ENCODE data around the gene CHST9. TPM values are rescaled to one million over a fixed set of nuclear protein-coding genes. Genes with fewer than 3 reads are reported as not detected.

Gene CHST9
- total and polyA plus RNA-seq, 2 donors (not counting 3 experiments of a cell fraction or from before 2014, with no cell fraction given), result not detected

DNA sequence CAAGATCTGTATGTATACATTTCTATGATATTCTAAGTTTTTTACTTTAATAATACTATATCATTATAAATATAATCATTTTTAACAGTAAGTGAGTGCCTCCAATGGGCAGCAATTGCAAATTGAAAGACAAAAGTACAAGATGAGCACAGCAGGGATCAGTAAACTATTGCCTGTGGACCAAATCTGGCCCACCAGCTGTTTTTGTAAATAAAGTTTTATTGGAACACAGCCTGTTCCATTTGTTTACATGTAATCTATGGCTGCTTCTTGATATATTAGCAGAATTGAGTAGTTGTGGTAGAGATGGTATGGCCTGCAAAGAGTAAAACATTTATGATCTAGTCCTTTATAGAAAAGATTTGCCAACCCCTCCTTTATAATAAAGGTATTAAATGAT, 43.2 kb downstream of the CHST9 start:
- FAIRE-seq, result no peak
- no peaks in the 10 kb centered on the region for H4K20me1 ChIP-seq (replicated peaks; ENCODE audit: control insufficient read depth, extremely low read depth, insufficient read depth, low read length)
- H3K4me1 ChIP-seq (ENCODE audit: control insufficient read depth, extremely low read depth, insufficient read depth, low read length), result no peaks in the 10 kb centered on the region
- intact Hi-C loops (cut with micrococcal nuclease), result no loop called here
- TF ChIP-seq POLR2A (IDR thresholded peaks at IDR 0.05; ENCODE audit: low read depth, low read length), result no peak
- TF ChIP-seq, protein P1, sequence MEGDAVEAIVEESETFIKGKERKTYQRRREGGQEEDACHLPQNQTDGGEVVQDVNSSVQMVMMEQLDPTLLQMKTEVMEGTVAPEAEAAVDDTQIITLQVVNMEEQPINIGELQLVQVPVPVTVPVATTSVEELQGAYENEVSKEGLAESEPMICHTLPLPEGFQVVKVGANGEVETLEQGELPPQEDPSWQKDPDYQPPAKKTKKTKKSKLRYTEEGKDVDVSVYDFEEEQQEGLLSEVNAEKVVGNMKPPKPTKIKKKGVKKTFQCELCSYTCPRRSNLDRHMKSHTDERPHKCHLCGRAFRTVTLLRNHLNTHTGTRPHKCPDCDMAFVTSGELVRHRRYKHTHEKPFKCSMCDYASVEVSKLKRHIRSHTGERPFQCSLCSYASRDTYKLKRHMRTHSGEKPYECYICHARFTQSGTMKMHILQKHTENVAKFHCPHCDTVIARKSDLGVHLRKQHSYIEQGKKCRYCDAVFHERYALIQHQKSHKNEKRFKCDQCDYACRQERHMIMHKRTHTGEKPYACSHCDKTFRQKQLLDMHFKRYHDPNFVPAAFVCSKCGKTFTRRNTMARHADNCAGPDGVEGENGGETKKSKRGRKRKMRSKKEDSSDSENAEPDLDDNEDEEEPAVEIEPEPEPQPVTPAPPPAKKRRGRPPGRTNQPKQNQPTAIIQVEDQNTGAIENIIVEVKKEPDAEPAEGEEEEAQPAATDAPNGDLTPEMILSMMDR (IDR thresholded peaks at IDR 0.05; ENCODE audit: extremely low read depth in 1 of 2, insufficient read depth in 1 of 2, low read depth in 1 of 2, low read length in 2 of 2), result no peak
- no peak for TF ChIP-seq MYC (IDR thresholded peaks at IDR 0.05; ENCODE audit: low read depth, low read length)
- TF ChIP-seq GATA2 (IDR thresholded peaks at IDR 0.05; ENCODE audit: insufficient read depth, insufficient read length, low read depth, low read length), result no peak
- TF ChIP-seq JUN (IDR thresholded peaks at IDR 0.05; ENCODE audit: borderline replicate concordance, insufficient read depth, insufficient read length, low read depth), result no peak
- no peak for TF ChIP-seq POLR2AphosphoS5 (IDR thresholded peaks at IDR 0.05; ENCODE audit: insufficient read depth, low read depth, low read length)
- TF ChIP-seq FOS (IDR thresholded peaks at IDR 0.05; ENCODE audit: borderline replicate concordance, insufficient read depth, low read length), result no peak
- BruUV-seq (replicated peaks), result no TSS peak
- no peak overlapping the region for H3K27ac ChIP-seq (ENCODE audit: insufficient read depth, low read depth, low read length)
- no peak overlapping the region for H3K4me3 ChIP-seq (replicated peaks in 1 of 3; ENCODE audit: insufficient read depth in 1 of 3, low read depth in 1 of 3, low read length in 3 of 3)
- no peaks in the 10 kb centered on the region for H3K27me3 ChIP-seq (ENCODE audit: control insufficient read depth in 2 of 2, insufficient read depth in 2 of 2, low read length in 2 of 2)
- H2AFZ ChIP-seq (ENCODE audit: low read depth, low read length), result no peak overlapping the region
- no peak for DNase-seq (ENCODE audit: low read depth, low spot score)
- CTCF ChIA-PET, result no interaction called here
- H3K79me2 ChIP-seq (ENCODE audit: control insufficient read depth, insufficient read depth, low read length), result no peaks in the 10 kb centered on the region
- H3K9me3 ChIP-seq (replicated peaks; ENCODE audit: control insufficient read depth, insufficient read depth, low read length), result no peaks in the 10 kb centered on the region
- dilution Hi-C loops (cut with MboI; ENCODE audit: extremely low pct_ligation_motif_present, low sequenced_read_pairs), result no loop called here
- H3K9ac ChIP-seq (replicated peaks; ENCODE audit: extremely low read depth, insufficient read depth, low read length), result no peak overlapping the region
- H3K4me2 ChIP-seq (ENCODE audit: insufficient read depth, low read length), result no peak overlapping the region
- H3K9me1 ChIP-seq (replicated peaks; ENCODE audit: control insufficient read depth, extremely low read depth, insufficient read depth, low read length), result no peaks in the 10 kb centered on the region
- no peaks in the 10 kb centered on the region for H3K36me3 ChIP-seq (ENCODE audit: control insufficient read depth in 2 of 2, extremely low read depth in 1 of 2, insufficient read depth in 2 of 2, low read length in 2 of 2)
- POLR2A ChIA-PET, result no interaction called here

DNA sequence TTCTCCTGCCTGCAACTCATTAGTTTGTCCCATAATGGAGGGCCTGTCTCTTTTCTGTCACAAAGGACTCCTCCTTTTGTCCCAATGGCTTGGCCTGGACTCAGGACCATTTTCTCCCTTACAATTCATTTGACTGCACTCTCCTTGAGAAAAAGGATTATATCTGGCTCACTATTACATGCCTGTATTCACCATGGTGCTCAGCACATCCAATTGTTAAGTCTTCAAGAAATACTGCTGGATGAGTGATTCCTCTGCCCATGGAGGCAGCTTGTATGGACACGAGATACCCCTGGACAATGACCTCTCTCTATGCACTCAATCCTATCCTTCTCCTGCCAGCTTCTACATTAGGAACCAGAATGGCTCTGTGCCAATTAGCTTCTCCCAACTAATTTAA, 47.0 kb downstream of the CHST9 start:
- H3K4me1 ChIP-seq (ENCODE audit: control insufficient read depth, extremely low read depth, insufficient read depth, low read length), result no peaks in the 10 kb centered on the region
- H3K4me2 ChIP-seq (ENCODE audit: insufficient read depth, low read length), result no peak overlapping the region
- no peaks in the 10 kb centered on the region for H4K20me1 ChIP-seq (replicated peaks; ENCODE audit: control insufficient read depth, extremely low read depth, insufficient read depth, low read length)
- H2AFZ ChIP-seq (ENCODE audit: low read depth, low read length), result no peak overlapping the region
- H3K27me3 ChIP-seq (ENCODE audit: control insufficient read depth in 2 of 2, insufficient read depth in 2 of 2, low read length in 2 of 2), result no peaks in the 10 kb centered on the region
- no peak for TF ChIP-seq GATA2 (IDR thresholded peaks at IDR 0.05; ENCODE audit: insufficient read depth, insufficient read length, low read depth, low read length)
- TF ChIP-seq JUN (IDR thresholded peaks at IDR 0.05; ENCODE audit: borderline replicate concordance, insufficient read depth, insufficient read length, low read depth), result no peak
- TF ChIP-seq, protein P1 (IDR thresholded peaks at IDR 0.05; ENCODE audit: extremely low read depth in 1 of 2, insufficient read depth in 1 of 2, low read depth in 1 of 2, low read length in 2 of 2), result no peak
- TF ChIP-seq, protein P2, sequence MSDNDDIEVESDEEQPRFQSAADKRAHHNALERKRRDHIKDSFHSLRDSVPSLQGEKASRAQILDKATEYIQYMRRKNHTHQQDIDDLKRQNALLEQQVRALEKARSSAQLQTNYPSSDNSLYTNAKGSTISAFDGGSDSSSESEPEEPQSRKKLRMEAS (IDR thresholded peaks at IDR 0.05; ENCODE audit: insufficient read depth, insufficient read length), result no peak
- TF ChIP-seq FOS (IDR thresholded peaks at IDR 0.05; ENCODE audit: borderline replicate concordance, insufficient read depth, low read length), result no peak
- TF ChIP-seq MYC (IDR thresholded peaks at IDR 0.05; ENCODE audit: low read depth, low read length), result no peak
- TF ChIP-seq POLR2AphosphoS5 (IDR thresholded peaks at IDR 0.05; ENCODE audit: insufficient read depth, low read depth, low read length), result no peak
- no peak for TF ChIP-seq EZH2 (IDR thresholded peaks at IDR 0.05; ENCODE audit: borderline replicate concordance, low read depth, low read length, severe bottlenecking)
- TF ChIP-seq POLR2A (IDR thresholded peaks at IDR 0.05; ENCODE audit: low read depth, low read length), result no peak
- dilution Hi-C loops (cut with MboI; ENCODE audit: extremely low pct_ligation_motif_present, low sequenced_read_pairs) (no loop called here), intact Hi-C loops (cut with micrococcal nuclease) (no loop called here)
- BruUV-seq (replicated peaks), result no TSS peak
- POLR2A ChIA-PET, result no interaction called here
- DNase-seq (ENCODE audit: low read depth, low spot score) (no peak), FAIRE-seq (no peak)
- H3K4me3 ChIP-seq (replicated peaks in 1 of 3; ENCODE audit: insufficient read depth in 1 of 3, low read depth in 1 of 3, low read length in 3 of 3), result no peak overlapping the region
- H3K27ac ChIP-seq (ENCODE audit: insufficient read depth, low read depth, low read length), result no peak overlapping the region
- CTCF ChIA-PET, result no interaction called here
- no peak overlapping the region for H3K9ac ChIP-seq (replicated peaks; ENCODE audit: extremely low read depth, insufficient read depth, low read length)
- no peaks in the 10 kb centered on the region for H3K9me3 ChIP-seq (replicated peaks; ENCODE audit: control insufficient read depth, insufficient read depth, low read length)
- no peaks in the 10 kb centered on the region for H3K9me1 ChIP-seq (replicated peaks; ENCODE audit: control insufficient read depth, extremely low read depth, insufficient read depth, low read length)
- no peaks in the 10 kb centered on the region for H3K79me2 ChIP-seq (ENCODE audit: control insufficient read depth, insufficient read depth, low read length)
- no peaks in the 10 kb centered on the region for H3K36me3 ChIP-seq (ENCODE audit: control insufficient read depth in 2 of 2, extremely low read depth in 1 of 2, insufficient read depth in 2 of 2, low read length in 2 of 2)

All from endothelial cell of umbilical vein (primary cell).